CD4-positive, alpha-beta T cell (primary cell): ENCODE measurements around the gene TEDDM1. TPM values are rescaled to one million over a fixed set of nuclear protein-coding genes. Genes with fewer than 3 reads are reported as not detected.

ENCODE experiments used
- ATAC-seq: fragments of 200-7000 bp; cut with Tn5 transposase; one replicate; pipeline ENCODE4 v1.10.0; 2022; ENCODE audit warnings: mild to moderate bottlenecking; ENCODE audit not compliant: poor library complexity
- CTCF ChIA-PET: fragments of 350-600 bp; sonication (Branson Sonifier 250); formaldehyde crosslinking; loops from one replicate; lab custom pipeline; 2021; ENCODE audit warnings: antibody characterized with exemption, inconsistent platforms; lab: Charles Lee
- POLR2A ChIA-PET: fragments of 350-600 bp; sonication (Branson Sonifier 250); formaldehyde crosslinking; loops from one replicate; lab custom pipeline; 2021; ENCODE audit warnings: antibody characterized with exemption, inconsistent platforms; lab: Charles Lee
- DNase-seq, 14 experiments: peaks; one replicate each; pipeline ENCODE4 v3.0.0-alpha.2; 2013 to 2020; ENCODE audit warnings: mixed read lengths in 2 of 14
- H3K27ac ChIP-seq, 2 donors: one replicate each; pipeline versions ENCODE4 v1.5.1 to v1.7.0; 2013; ENCODE audit warnings: low read length in 2 of 2, low read depth in 1 of 2, mild to moderate bottlenecking in 1 of 2
- H3K27me3 ChIP-seq, 2 experiments: 1 replicate in 1 of 2; 2 replicates in 1 of 2; pipeline versions ENCODE4 v1.6.1 to v1.7.0; 2013; ENCODE audit warnings: low read length in 2 of 2, control low read depth in 1 of 2, mild to moderate bottlenecking in 1 of 2, moderate library complexity in 1 of 2; ENCODE audit not compliant: insufficient read depth in 2 of 2, control insufficient read depth in 1 of 2
- H3K36me3 ChIP-seq: one replicate; pipeline ENCODE4 v1.6.1; 2013; ENCODE audit warnings: low read length, control low read depth; ENCODE audit not compliant: insufficient read depth
- H3K4me1 ChIP-seq: one replicate; pipeline ENCODE4 v1.6.1; 2013; ENCODE audit warnings: low read length, control low read depth; ENCODE audit not compliant: insufficient read depth
- H3K4me3 ChIP-seq: one replicate; pipeline ENCODE4 v1.5.1; 2013; ENCODE audit warnings: mild to moderate bottlenecking, low read length, moderate library complexity
- H3K9me3 ChIP-seq, 2 experiments: 1 replicate in 1 of 2; 2 replicates in 1 of 2; pipeline versions ENCODE4 v1.6.1 to v1.7.0; 2013; ENCODE audit warnings: low read length in 2 of 2, mild to moderate bottlenecking in 2 of 2, control low read depth in 1 of 2, moderate library complexity in 1 of 2; ENCODE audit not compliant: control insufficient read depth in 1 of 2, insufficient read depth in 1 of 2
- H3K27ac Mint-ChIP-seq: one replicate; pipeline ENCODE4 v1.8.0; 2020; ENCODE audit warnings: mixed read lengths
- H3K27me3 Mint-ChIP-seq: one replicate; pipeline ENCODE4 v1.8.0; 2021; ENCODE audit warnings: mixed read lengths
- H3K36me3 Mint-ChIP-seq: one replicate; pipeline ENCODE4 v1.8.0; 2021; ENCODE audit warnings: low read depth, mixed read lengths
- H3K4me1 Mint-ChIP-seq: one replicate; pipeline ENCODE4 v1.8.0; 2021; ENCODE audit warnings: low read depth, mixed read lengths
- H3K4me3 Mint-ChIP-seq: one replicate; pipeline ENCODE4 v1.8.0; 2020; ENCODE audit warnings: mild to moderate bottlenecking, mixed read lengths
- H3K9me3 Mint-ChIP-seq: one replicate; pipeline ENCODE4 v1.8.0; 2020; ENCODE audit warnings: mixed read lengths
- CTCF ChIP-seq: fragments of 200-600 bp; IDR thresholded peaks from one replicate; pipeline ENCODE4 v1.8.0; 2022; ENCODE audit warnings: antibody characterized with exemption, mild to moderate bottlenecking
- intact Hi-C, 2 experiments: fragments of 100-400 bp; cut with DNase I in 1 of 2; cut with micrococcal nuclease in 1 of 2; formaldehyde crosslinking; loops; one replicate each; pipeline versions ENCODE4 v1.15.1 to v1.9.0; 2023 to 2025; cut with DNase I, micrococcal nuclease
- total RNA-seq, 174 experiments: library from RNA in 2 of 174; stranded (reverse) in 2 of 174; gene quantifications; one replicate each; pipeline ENCODE4 v1.2.3 and lab custom pipeline; 2021 to 2026

The TEDDM1 gene
- total RNA-seq, 2 experiments from 2014 or later, result not detected

- POLR2A ChIA-PET, result interaction anchor here (1.5 kb wide), 1 partner anchor 246 kb away, joined by 3 read pairs; no protein-coding TSS in a partner anchor
- TF ChIP-seq CTCF, result no peak
- Mint-ChIP-seq H3K36me3 (peaks cover 61% of the 10 kb centered on the region), H3K4me3 (peak overlapping the region; percentile 90), H3K4me1 (peaks cover 33% of the 10 kb centered on the region), H3K27me3 (no peaks in the 10 kb centered on the region), H3K9me3 (no peaks in the 10 kb centered on the region), H3K27ac (peak overlapping the region; percentile 83)
- CTCF ChIA-PET, result interaction anchor here (1.2 kb wide), 1 partner anchor 245 kb away, joined by 5 read pairs; no protein-coding TSS in a partner anchor
- Histone ChIP-seq H3K27me3 (peaks cover 0 to 3% of the 10 kb centered on the region in 2 experiments), H3K9me3 (no peaks in the 10 kb centered on the region), H3K27ac (no peak overlapping the region), H3K4me3 (no peak overlapping the region), H3K4me1 (peaks cover 27% of the 10 kb centered on the region), H3K36me3 (peaks cover 37% of the 10 kb centered on the region)
- intact Hi-C loops, result no loop called here
- ATAC-seq, result no peak
- DNase-seq, result no peak
These were observed 11.9 kb downstream of the TEDDM1 start for GRCh38 chr1:182388392-182389134.

GRCh38 chr1:182387566-182387965, 12.9 kb downstream of the TEDDM1 start:
- POLR2A ChIA-PET, result interaction anchor here (0.6 kb wide), 1 partner anchor 288 kb away, joined by 3 read pairs; no protein-coding TSS in a partner anchor

GRCh38 chr1:182386980-182387379, 13.5 kb downstream of the TEDDM1 start:
- H3K9me3 Mint-ChIP-seq, result no peaks in the 10 kb centered on the region
- Histone ChIP-seq H3K27ac (no peak overlapping the region), H3K4me3 (no peak overlapping the region), H3K36me3 (peaks cover 37% of the 10 kb centered on the region), H3K9me3 (no peaks in the 10 kb centered on the region), H3K4me1 (peaks cover 20% of the 10 kb centered on the region), H3K27me3 (peaks cover 0 to 3% of the 10 kb centered on the region in 2 experiments)
- H3K27me3 Mint-ChIP-seq, result no peaks in the 10 kb centered on the region
- no peak for TF ChIP-seq CTCF
- H3K4me1 Mint-ChIP-seq, result peaks cover 22% of the 10 kb centered on the region
- intact Hi-C loops, result no loop called here
- POLR2A ChIA-PET, result no interaction called here
- peaks cover 66% of the 10 kb centered on the region for H3K36me3 Mint-ChIP-seq
- H3K4me3 Mint-ChIP-seq, result no peak overlapping the region
- CTCF ChIA-PET, result interaction anchor here (0.6 kb wide), 1 partner anchor 196 kb away, joined by 4 read pairs; no protein-coding TSS in a partner anchor
- ATAC-seq (no peak), DNase-seq (no peak)
- no peak overlapping the region for H3K27ac Mint-ChIP-seq

More at GRCh38 chr1:182387566-182387965, 12.9 kb downstream of the TEDDM1 start:
- peaks cover 37% of the 10 kb centered on the region for H3K36me3 ChIP-seq
- no peaks in the 10 kb centered on the region for H3K9me3 Mint-ChIP-seq
- DNase-seq (no peak), ATAC-seq (no peak)
- no peak overlapping the region for H3K27ac ChIP-seq
- H3K27ac Mint-ChIP-seq, result peak overlapping the region; percentile 83
- no peaks in the 10 kb centered on the region for H3K27me3 Mint-ChIP-seq
- peaks cover 25% of the 10 kb centered on the region for H3K4me1 Mint-ChIP-seq
- intact Hi-C loops, result no loop called here
- peaks cover 26% of the 10 kb centered on the region for H3K4me1 ChIP-seq
- CTCF ChIA-PET, result interaction anchor here (0.6 to 1.2 kb wide), 2 partner anchors 197 to 244 kb away, joined by 4 to 5 read pairs; no protein-coding TSS in a partner anchor
- TF ChIP-seq CTCF, result no peak
- H3K4me3 ChIP-seq, result no peak overlapping the region
- peaks cover 66% of the 10 kb centered on the region for H3K36me3 Mint-ChIP-seq
- H3K9me3 ChIP-seq, result no peaks in the 10 kb centered on the region
- H3K27me3 ChIP-seq, result peaks cover 0 to 3% of the 10 kb centered on the region in 2 experiments
- H3K4me3 Mint-ChIP-seq, result peak overlapping the region; percentile 12
